ENCODE measurements around the gene SP2. TPM values are rescaled to one million over a fixed set of nuclear protein-coding genes. Genes with fewer than 3 reads are reported as not detected.

SP2 gene
- total RNA-seq, 2 experiments from 2014 or later = 18.1 to 18.8 TPM

- Mint-ChIP-seq H3K4me1 (peaks cover 9% of the 10 kb centered on the region), H3K27me3 (peaks cover 14% of the 10 kb centered on the region)
These were observed 33.2 kb upstream of the SP2 start for GRCh38 chr17:47862621-47863440.

DNA sequence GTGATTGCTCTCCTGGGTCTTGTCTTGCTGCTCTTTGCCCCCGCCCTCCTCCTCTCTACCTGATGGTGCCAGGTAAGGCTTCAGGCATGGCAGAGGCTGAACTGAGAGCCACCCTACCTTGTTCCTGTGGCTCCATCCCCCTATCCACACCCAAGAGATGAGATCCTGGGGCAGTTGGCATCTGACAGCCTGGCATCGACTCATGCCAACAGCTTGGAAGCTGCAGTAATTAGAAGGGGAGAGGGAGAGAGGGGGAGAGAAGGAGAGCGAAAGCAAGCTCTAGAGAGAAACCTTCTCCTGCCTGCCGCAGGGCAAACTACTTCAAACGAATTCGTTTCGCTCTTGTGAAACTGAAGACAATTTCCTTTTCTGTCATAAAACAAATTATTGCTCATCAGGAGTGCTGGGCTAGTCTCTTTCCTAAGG lies 31.2 kb upstream of the SP2 start:
- Mint-ChIP-seq H3K4me1 (peaks cover 9% of the 10 kb centered on the region), H3K9me3 (no peaks in the 10 kb centered on the region), H3K27ac (no peak overlapping the region), H3K4me3 (no peak overlapping the region), H3K36me3 (no peaks in the 10 kb centered on the region), H3K27me3 (peaks cover 5% of the 10 kb centered on the region)
- DNase-seq = no peak

More at GRCh38 chr17:47862621-47863440, 33.2 kb upstream of the SP2 start:
- DNase-seq = no peak
- no peak overlapping the region for H3K27ac Mint-ChIP-seq
- H3K36me3 Mint-ChIP-seq = no peaks in the 10 kb centered on the region
- no peak overlapping the region for H3K4me3 Mint-ChIP-seq
- H3K9me3 Mint-ChIP-seq = no peaks in the 10 kb centered on the region

DNA sequence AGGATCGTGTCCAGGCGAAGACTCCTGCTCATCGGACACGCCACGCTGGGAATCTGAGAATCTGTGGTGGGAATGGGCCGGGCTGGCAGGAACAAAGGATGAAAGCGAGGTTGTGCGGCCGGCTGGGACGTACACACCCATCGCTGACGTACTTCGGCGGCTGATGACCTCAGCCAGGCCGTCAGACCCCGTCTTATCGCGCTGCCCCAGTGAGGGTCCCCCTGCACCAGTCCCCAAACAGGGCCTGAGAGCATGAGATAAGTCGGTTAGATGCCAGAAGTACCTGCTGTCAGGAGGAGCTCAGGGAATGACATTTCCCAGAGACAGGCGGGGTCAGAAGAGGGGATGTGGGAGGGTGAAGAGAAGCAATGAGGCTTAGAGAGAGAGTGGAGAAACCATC lies 29.1 kb upstream of the SP2 start:
- Mint-ChIP-seq H3K9me3 (no peaks in the 10 kb centered on the region), H3K36me3 (no peaks in the 10 kb centered on the region), H3K4me3 (no peak overlapping the region), H3K4me1 (peaks cover 9% of the 10 kb centered on the region), H3K27ac (no peak overlapping the region), H3K27me3 (peaks cover 26% of the 10 kb centered on the region)
- DNase-seq = no peak

- H3K4me3 Mint-ChIP-seq = no peak overlapping the region
- H3K27me3 Mint-ChIP-seq = peaks cover 33% of the 10 kb centered on the region
- H3K27ac Mint-ChIP-seq = no peak overlapping the region
- no peaks in the 10 kb centered on the region for H3K36me3 Mint-ChIP-seq
- H3K4me1 Mint-ChIP-seq = peaks cover 7% of the 10 kb centered on the region
- no peak for DNase-seq
- no peaks in the 10 kb centered on the region for H3K9me3 Mint-ChIP-seq
These were observed 28.1 kb upstream of the SP2 start for GRCh38 chr17:47867813-47868533.

DNA sequence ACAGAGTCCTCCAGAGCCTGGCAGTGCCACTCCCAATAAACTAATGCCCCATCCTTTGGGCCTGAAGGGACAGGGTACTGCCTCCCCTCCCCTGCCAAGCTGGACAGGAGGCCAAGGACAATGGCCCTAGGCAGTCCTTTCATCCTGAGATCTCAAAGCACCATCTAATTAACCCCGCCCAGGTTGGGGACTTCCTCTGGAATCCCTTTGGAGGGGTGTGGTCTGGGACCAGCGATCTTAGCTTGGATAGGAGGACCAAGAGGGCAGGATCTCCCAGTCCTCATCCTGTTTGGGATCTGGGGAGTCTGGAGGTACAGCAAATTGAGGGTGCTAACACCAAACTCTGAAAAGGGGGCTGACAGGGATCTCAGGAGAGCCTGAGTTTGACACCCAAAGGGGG lies 26.9 kb upstream of the SP2 start:
- H3K4me1 Mint-ChIP-seq = peaks cover 5% of the 10 kb centered on the region

GRCh38 chr17:47870056-47870455 lies 26.0 kb upstream of the SP2 start:
- DNase-seq = no peak
- no peak overlapping the region for H3K27ac Mint-ChIP-seq
- H3K27me3 Mint-ChIP-seq = peaks cover 54% of the 10 kb centered on the region
- no peaks in the 10 kb centered on the region for H3K9me3 Mint-ChIP-seq
- H3K36me3 Mint-ChIP-seq = no peaks in the 10 kb centered on the region
- peaks cover 2% of the 10 kb centered on the region for H3K4me1 Mint-ChIP-seq
- H3K4me3 Mint-ChIP-seq = no peak overlapping the region

More for the DNA sequence above, 26.9 kb upstream of the SP2 start:
- no peaks in the 10 kb centered on the region for H3K36me3 Mint-ChIP-seq
- no peak for DNase-seq
- no peaks in the 10 kb centered on the region for H3K9me3 Mint-ChIP-seq
- no peak overlapping the region for H3K27ac Mint-ChIP-seq
- peaks cover 44% of the 10 kb centered on the region for H3K27me3 Mint-ChIP-seq
- H3K4me3 Mint-ChIP-seq = no peak overlapping the region

GRCh38 chr17:47871048-47871447 lies 25.0 kb upstream of the SP2 start:
- Mint-ChIP-seq H3K9me3 (no peaks in the 10 kb centered on the region), H3K27me3 (peaks cover 59% of the 10 kb centered on the region), H3K36me3 (no peaks in the 10 kb centered on the region), H3K4me3 (no peak overlapping the region), H3K4me1 (no peaks in the 10 kb centered on the region), H3K27ac (no peak overlapping the region)
- DNase-seq = no peak

DNA sequence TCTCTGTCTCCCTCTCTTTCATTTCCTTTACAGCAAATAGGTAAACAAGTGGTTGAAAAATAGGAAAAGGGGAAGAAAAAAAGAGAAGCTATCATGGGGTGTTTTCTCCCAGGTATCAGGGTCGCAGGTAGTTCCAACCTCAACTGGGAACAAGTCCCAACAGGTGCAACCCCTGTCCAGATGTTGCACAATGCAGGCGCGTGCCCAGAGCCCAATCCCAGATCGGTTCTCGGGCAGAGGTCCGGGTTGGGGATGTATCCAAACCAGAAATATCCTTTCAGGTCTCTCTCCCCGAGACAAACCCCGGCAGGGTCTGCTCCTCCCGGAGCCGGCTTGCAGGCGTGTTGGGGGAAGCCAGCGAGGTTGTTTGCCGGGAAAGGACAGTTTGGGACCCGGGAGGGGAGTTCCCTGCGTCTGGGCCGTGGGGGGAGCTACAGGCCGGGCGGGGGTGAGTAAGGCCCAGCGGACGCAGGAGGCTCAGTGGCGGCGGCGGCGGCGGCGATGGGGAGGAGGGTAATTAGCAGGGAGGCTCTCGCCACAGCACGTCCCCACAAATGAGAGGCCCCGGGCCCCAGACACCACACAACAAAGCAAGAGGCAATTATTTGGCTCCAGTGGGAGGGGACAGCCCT lies 23.9 kb upstream of the SP2 start:
- Mint-ChIP-seq H3K36me3 (no peaks in the 10 kb centered on the region), H3K4me1 (no peaks in the 10 kb centered on the region), H3K27me3 (peaks cover 55% of the 10 kb centered on the region)

GRCh38 chr17:47872651-47873161 lies 23.3 kb upstream of the SP2 start:
- Mint-ChIP-seq H3K27me3 (peaks cover 55% of the 10 kb centered on the region), H3K9me3 (no peaks in the 10 kb centered on the region), H3K27ac (no peak overlapping the region), H3K36me3 (no peaks in the 10 kb centered on the region), H3K4me3 (no peak overlapping the region), H3K4me1 (no peaks in the 10 kb centered on the region)
- DNase-seq = no peak

More for the DNA sequence above, 23.9 kb upstream of the SP2 start:
- no peak overlapping the region for H3K4me3 Mint-ChIP-seq
- no peak for DNase-seq
- H3K9me3 Mint-ChIP-seq = no peaks in the 10 kb centered on the region
- H3K27ac Mint-ChIP-seq = no peak overlapping the region

DNA sequence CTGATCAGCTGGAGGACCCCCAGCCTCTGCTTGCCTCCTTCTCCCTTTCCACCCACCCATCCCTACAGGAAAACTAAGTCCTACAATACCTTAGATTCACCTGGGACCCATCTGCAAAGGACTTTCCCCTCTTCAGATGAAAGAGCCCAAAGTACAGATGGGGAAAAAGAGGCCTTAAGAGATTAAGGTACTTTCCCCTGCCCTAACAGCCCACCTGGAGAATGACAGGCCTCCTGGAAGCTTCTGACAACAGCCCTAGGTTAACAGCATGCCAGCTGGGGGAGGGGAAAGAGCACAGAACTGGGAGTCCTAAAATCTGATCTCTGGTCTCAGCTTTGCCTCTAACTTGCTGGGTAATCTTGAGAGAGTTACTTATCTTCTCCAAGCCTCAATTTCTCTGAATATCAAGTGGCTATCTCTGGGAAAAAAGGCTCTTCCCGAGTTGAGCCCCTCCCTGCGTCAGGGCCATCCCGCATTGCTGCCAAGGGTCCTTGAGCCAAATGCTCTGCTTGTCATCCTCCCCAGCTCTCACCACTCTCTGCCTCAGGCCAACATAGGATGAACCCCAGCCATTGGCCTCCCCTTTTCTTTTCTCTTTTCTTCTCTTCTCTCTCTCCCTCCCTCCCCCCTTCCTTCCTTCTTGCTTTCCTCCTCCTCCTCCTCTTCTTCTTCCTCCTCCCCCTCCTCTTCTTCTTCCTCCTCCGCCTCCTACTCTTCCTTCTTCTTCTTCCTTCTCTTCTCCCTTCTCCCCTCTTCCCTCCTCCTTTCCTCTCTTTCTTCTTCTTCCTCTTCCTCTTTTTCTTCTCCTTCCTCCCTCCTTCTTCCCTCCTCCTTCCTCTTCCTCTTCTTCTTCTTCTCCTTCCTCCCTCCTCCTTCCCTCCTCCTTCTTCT lies 22.6 kb upstream of the SP2 start:
- Mint-ChIP-seq H3K4me3 (no peak overlapping the region), H3K36me3 (no peaks in the 10 kb centered on the region), H3K27ac (no peak overlapping the region), H3K9me3 (no peaks in the 10 kb centered on the region), H3K4me1 (no peaks in the 10 kb centered on the region), H3K27me3 (peaks cover 55% of the 10 kb centered on the region)
- no peak for DNase-seq

GRCh38 chr17:47875011-47875985 lies 20.7 kb upstream of the SP2 start:
- Mint-ChIP-seq H3K9me3 (no peaks in the 10 kb centered on the region), H3K4me3 (no peak overlapping the region), H3K27ac (no peak overlapping the region), H3K27me3 (peaks cover 49% of the 10 kb centered on the region), H3K36me3 (no peaks in the 10 kb centered on the region), H3K4me1 (peaks cover 3% of the 10 kb centered on the region)
- no peak for DNase-seq

DNA sequence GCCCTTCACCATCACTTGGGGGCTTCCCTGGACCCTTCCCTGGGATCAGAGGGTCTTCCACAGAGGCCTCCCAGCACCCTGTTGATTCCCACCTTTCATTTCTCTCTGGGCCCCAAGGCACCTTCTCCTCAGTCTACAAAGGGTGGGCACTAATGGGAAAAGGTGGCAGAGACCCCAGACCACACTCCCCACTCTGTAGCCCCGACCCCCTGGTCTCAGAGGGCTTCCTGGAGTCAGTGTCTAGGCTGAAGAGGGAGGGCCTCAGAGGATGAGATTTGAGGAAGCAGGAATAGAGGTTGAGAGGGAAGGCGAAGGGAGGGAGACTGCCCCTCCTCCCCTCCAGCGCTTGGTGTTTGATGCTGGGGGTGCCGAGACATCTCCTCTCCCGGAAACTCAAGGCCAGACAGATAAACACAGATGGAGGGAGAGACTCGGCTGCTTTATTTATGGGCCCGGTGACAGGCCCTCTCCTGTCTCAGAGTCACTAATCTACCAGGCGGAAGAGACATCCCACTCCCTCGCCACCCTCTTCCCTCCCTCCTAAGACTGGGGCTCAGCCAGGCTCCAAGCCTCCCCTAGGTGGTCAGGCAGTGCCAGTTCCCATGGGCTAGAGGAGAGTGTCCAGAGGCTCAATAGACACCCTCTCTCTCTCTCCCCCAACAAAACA lies 18.5 kb upstream of the SP2 start:
- DNase-seq = no peak
- no peaks in the 10 kb centered on the region for H3K36me3 Mint-ChIP-seq
- H3K9me3 Mint-ChIP-seq = no peaks in the 10 kb centered on the region
- H3K27me3 Mint-ChIP-seq = peaks cover 29% of the 10 kb centered on the region
- no peak overlapping the region for H3K27ac Mint-ChIP-seq
- H3K4me3 Mint-ChIP-seq = no peak overlapping the region
- H3K4me1 Mint-ChIP-seq = peaks cover 3% of the 10 kb centered on the region
